OCI-M1 (cell line): ENCODE data around the gene KRT38.
"Not testable (repeated sequence)": the region's sequence is repeated elsewhere in the genome, so short reads cannot be mapped to it uniquely, and the experiment has no call there.

ENCODE experiments used
- DNase-seq: peaks from one replicate; lab custom pipeline; 2025; lab: John Stamatoyannopoulos, UW

Gene KRT38

DNA sequence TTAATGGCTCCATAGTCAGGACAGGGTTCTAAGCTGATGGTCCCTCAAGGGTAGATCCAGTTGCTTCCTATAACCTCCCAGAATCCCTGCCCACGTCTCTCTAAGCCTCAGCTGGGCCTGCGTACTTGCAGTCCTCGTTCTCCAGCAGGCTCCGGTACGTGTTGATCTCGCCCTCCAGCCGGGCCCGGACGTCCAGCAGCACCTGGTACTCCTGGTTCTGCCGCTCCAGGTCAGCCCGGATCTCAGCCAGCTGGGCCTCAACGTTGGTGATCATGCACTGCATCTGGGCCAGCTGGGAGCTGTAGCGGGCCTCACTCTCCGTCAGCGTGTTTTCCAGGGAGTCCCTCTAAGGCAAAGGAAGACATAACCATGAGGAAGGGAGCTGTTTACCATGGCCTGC lies 21.9 kb upstream of the KRT38 start:
- DNase-seq, result no peak

DNA sequence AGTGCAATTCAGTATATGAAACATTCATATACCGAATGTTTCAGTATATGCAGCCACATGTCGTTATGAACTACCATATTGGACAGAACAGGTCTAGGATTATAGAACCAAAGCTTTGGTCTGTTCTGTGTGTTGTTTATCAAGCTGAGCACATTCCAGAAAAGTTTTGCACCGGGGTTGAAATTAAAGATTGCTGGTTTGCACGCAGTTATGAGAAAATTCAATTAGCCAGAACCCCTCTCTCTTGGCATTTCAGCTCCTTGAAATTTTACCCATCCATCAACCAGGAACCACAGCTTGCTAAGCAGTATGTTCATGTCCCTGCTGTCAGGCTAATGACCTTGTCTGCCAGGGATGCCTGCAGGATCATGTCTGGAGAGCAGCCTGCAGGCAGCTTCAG lies 16.9 kb upstream of the KRT38 start:
- DNase-seq, result no peak

DNA sequence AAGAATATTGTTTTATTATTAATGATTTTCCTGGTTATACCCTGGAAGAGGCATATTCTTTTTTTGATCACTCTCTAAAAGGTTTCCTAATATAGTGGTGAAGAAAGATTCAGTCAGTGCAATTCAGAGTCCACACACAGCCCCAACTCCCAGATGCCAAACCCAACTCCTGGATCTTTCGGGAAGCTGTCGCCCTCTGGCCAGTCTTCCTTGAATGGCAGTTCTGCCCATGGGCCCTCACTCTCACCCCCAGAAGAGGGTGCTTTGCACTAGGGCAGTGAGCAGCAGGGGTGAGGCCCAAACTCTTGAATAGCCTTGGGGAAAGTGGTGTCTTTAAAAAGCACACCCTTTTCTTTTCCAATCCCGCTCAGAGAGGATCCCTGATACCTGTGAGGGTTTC lies 15.4 kb upstream of the KRT38 start:
- no peak for DNase-seq

DNA sequence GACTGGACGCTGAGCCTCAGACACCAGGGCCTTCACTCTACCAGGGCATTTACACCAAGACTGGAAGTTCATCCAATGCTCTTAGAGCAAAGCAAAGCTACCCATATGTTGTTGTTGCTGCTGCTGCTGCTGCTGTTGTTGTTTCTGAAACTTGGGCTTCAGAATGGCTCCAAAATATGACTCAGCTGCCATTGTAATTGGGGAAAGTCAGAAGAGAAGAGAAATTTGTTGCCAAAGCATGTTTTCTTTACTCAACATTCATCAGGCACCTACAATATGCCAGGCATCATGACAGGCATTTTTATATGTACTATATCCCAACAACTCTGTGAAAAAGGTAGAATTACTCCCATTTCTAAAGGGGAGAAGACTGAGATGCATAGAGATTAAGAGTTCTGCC lies 14.5 kb upstream of the KRT38 start:
- no peak for DNase-seq

DNA sequence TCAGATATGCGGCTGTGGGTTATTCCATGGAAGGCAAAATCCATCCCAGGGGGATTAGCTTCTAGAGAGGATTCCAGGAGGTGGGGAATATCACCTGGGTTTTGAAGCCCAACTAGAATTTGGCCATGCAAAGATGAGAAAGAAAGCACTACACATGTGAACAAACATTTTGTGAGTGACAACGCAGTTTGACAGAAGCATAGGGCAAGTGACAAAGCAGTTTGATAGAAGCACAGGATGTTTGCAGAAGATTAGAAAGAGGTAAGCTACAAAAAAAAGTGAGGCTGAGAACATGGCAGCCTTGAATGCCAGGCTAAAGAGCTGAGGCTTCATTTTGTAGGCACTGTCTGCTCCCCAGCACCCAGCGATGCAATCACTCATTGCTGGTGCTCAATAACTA lies 12.3 kb upstream of the KRT38 start:
- DNase-seq, result no peak

DNA sequence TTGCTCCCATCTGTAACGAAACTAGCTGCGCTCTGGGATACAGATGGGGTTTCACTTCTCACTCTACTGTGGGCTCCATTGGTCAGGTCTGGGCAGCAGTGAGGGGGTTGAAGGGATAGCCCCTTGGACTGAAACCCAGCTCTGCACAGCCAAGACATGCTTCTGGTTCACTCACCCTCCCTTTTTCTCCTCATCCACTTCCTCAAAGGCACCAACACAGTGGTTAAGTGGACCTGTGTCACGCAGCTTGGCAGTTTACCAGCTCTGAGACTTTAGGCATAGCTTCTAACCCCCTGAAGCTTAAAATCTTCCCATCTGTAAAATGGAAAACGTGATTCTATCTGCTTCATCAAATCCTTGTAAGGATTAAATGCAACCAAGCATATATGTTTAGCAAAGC lies 11.5 kb upstream of the KRT38 start:
- DNase-seq, result peak; percentile 11

DNA sequence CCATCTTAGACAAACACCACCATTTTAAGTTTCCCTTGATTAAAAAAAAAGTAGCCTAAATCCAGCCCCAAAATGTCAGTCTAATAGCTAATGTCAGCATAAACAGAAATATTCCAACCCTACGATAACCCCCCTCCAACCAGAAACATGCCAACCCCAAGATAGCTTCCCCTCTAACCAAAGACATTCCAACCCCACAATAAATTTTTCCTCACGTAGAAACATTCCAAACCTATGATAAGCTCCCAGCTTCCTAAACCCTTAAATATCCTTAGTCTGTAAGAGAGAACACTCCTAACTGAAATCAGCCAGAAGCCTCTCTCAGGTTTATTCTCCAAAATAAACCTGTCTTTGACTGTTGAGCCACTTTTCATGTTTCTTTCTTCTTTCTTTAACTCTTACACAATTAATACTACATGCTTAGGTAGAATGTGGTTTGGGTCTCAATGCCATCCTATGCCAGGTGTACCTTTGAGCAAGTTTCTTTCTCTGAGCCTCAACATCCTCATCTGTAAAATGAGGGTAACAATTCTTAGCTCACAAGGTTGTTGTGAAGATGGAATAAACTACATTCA lies 10.5 kb upstream of the KRT38 start:
- no peak for DNase-seq

DNA sequence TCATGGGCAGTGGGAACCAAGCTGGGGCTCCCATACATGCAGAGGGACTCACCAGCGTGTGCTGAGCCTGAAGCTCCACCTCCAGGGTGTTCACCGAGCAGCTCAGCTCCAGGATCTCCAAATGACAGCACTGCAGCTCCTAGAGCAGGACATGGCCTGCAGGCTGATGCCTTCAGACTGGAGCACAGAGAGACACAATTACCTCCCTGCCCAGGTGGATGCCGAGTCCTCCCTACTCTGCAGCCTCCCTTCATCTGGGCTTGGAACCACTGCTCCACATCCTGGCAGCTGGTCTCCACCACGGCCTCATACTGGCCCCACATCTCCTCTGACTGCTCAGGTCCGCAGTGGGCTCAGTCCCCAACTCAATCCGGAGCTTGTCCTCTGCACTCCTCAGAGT lies 8.2 kb upstream of the KRT38 start:
- no peak for DNase-seq

DNA sequence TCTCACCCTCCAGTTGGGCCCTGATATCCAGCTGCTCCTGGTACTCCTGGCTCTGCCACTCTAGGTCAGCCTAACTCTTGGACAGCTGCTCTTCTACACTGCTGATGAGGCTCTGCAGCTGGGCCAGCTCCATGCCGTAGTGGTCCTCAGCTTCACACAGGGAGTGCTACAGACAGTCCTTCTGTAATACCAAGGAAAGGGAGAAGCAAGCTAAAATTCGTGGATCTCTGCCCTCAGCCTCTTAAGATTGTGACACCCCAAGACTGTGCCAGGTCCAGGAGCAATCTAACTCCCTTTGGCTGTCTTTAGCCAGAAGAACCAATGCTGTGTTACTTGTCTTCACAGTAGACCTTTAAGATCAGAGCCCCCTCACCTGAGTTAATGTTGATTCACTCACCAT lies 7.7 kb upstream of the KRT38 start:
- no peak for DNase-seq

DNA sequence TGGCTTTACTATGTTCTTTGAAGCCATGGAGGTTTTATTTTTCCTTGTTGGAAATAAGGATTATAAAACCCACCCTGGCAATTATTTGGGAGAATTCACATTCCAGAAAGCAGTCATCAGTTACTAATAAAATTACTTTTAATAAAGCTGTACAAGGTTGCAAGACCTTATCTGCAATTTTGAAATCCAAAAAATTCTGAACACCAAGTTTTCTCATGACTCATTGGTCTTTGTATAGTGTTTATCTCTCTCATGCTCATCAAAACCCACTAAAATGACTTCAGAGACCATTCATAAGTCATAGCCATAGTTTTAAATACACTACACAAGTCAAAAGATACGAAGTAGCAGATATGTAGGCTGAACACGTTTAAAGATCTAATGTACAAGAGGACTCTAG lies 6.0 kb upstream of the KRT38 start:
- no peak for DNase-seq

DNA sequence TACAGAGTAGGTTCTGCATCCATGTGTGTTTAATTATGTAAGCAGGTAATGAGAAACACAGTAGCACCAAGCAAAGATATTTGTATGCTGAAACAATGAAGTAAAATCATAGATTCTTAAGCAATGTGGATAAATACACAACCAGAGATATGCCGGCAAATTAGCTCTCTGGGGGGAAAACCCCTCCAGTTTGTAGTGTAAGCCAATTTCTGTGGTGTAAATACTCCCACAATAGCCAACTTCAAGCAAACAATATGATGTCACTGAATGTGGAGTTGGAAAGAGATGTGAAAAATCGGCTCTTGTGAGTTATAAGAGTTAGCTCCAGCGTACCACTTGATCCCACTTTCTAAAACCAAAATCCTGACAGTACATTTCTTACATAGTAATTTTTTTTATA lies 3.9 kb upstream of the KRT38 start:
- DNase-seq, result no peak

DNA sequence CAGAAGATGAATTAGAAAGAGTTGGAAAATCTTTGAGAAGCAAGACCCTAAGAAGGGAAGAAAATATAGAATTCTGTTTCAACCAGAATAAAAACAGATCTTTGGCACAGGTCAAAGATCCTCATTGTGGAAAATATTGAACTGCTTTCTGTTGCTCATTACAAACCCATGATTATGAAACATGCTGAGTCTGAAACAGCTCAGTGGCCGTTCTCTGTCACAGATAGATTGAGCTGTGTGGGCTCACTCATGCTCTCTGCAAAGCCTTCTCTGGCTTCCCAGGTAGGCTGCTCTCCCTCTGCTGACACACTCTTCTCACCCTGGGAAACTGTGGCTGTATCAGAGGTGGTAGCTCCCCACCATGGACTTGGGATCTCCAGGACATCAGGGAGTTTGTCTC lies 3.4 kb upstream of the KRT38 start:
- no peak for DNase-seq

DNA sequence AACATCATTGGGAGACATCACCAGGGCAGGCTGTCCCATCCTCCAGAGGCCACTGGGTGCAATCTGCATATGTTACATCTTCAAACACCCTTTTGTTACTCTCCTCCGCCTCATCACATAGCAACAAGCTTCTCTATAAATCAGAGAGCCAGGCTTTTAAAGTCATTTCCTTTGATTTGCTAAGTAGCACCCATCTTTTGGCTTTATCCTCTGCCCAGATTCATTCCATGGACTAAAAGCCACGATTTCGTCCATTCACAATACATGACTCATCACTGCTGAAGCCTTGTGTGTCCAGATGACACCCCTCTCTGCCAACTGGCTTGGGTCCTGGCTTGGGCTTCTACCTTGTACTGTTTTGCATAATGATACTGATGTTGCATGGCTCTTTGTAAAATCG lies 2.0 kb upstream of the KRT38 start:
- no peak for DNase-seq

DNA sequence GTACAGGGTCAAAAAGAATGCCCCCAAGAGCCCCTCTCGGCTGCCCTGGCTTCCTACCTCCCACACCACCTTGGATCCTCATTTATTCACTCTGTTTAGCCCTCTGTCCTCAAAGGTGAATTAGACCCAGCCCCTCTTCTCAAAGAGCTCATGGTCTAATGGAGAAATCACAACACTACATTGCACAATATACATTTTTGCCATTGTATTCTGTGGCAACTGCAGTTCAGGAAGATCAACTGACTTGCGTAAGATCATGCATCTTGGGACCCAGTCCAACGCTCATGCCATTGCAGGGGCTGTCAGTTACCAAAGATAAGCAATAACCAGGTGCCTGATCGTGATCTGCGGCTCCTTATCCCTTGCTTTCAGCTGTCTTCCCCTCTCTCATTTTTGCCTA lies 1.4 kb downstream of the KRT38 start:
- no peak for DNase-seq

DNA sequence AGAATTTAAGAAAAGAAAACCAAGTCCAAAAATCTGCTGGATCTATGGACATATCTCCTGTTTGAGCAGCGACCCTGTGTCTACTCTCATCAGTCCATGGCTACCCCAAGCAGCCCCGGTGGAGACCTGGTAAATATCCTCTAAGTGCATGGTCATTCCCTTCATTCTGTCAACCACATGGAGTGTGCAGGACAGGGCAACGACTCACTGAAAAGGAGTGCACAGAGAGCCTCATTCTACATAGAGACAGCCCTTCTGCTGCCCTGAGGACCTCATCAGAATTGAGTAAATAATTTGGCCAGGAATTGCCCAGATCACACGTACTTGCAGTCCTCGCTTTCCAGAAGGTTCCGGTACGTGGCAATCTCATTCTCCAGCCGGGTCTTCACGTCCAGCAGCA lies 3.0 kb downstream of the KRT38 start:
- DNase-seq, result no peak

DNA sequence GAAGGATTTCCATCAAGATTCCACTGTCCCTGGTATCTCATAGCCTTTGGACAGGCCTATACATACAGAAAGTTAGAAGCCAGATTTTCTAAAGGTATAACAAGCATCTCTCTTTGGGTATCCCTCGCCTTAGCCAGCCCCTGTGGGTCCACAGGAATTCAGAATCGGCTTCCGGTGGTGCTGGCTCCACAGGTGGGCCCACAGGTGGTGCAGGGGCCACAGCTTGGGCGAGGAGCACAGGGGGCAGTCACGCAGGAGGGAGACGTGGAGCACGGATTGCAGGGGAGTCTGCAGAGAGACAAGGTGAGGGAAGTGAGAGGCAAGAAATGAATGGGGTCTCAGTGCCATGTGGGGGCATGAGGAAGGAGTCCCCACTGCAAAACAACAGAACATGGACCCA lies 3.5 kb downstream of the KRT38 start:
- DNase-seq, result no peak

DNA sequence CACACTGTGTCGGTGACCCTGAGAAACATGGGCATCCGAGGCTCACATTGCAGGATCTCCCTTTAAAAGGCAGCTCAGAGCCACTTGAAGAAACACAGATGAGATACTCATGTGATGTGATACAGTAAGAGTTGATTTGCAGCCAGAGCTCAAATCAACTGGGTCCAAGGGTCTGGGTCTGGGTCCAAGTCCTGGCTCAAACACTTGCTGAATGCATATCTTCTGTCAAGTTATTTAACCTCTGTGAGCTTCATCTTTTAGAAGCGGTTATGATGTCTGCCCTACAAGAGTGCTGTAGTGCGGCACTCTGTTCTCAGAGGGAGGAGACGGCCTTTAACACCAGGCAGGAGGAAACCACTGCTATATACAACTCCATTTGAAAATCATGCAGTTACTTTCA lies 6.4 kb downstream of the KRT38 start:
- no peak for DNase-seq

DNA sequence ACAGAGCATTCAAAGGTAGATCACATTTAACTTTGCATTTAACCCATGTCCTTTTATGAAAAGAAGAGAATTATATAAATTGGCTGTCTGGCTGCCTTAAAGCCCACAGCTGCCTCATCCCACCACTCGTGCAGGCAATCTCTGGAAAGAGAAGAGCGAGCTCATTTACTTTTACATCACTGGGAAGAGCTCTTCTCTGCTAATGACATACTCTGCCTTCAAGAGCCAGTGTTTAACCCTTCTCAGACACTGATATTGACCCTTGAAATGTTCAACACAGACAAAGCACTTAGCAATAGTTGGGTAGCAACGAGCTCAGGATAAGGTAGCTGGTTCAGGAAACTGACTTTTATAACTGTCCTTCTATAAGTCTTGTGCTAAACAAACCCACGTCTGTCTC lies 6.8 kb downstream of the KRT38 start:
- no peak for DNase-seq

DNA sequence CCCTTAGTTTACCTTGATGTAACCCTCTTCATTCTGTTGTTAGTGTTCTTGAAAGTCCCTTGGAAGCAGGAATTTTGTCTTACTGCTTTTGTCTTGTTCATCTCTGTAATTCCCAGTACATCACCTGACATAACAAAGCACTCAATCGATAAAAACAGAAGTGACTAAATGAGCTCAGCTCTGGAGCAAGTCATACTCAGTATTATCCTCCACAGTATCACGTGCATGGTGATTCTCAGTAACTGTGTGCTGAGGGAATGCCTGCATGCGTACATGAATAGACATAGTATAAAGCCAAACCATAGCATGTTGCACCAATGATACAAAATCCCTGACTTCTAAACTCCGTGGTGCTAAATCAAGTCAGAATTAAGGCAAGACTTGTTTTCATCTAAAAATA lies 7.2 kb downstream of the KRT38 start:
- DNase-seq, result no peak

DNA sequence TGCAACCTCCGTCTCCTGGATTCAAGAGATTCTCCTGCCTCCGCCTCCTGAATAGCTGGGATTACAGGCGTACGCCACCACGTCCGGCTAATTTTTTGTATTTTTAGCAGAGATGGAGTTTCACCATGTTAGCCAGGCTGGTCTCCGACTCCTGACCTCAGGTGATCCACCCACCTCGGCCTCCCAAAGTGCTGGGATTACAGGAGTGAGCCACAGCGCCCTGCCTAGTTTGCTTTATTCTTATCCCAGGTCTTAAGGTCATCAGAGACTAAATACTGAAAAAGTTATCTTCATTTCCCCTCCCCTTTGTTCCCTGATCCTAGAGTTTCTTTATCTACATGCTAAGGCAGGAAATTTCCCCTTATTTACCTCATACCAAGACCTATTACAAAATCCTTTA lies 10.4 kb downstream of the KRT38 start:
- not testable (repeated sequence) for DNase-seq

DNA sequence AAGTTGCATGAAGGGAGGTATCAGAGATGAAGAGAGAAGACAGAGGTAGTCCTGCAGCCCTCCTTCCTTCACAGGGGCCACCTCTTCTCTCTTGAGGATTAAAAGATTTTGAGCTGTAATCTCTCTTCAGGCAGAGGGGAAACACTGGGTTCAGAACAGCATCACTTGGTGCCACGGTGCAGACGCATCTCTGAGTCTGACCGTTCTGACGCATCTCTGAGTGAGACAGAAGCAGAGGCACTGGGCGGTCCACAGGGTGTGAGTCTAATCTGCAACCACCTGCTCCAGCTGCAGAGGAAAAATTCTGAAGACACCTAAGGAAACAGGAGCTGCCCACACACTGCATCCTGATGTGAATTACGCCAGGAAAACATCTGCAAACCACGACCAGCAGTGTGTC lies 11.1 kb downstream of the KRT38 start:
- no peak for DNase-seq

DNA sequence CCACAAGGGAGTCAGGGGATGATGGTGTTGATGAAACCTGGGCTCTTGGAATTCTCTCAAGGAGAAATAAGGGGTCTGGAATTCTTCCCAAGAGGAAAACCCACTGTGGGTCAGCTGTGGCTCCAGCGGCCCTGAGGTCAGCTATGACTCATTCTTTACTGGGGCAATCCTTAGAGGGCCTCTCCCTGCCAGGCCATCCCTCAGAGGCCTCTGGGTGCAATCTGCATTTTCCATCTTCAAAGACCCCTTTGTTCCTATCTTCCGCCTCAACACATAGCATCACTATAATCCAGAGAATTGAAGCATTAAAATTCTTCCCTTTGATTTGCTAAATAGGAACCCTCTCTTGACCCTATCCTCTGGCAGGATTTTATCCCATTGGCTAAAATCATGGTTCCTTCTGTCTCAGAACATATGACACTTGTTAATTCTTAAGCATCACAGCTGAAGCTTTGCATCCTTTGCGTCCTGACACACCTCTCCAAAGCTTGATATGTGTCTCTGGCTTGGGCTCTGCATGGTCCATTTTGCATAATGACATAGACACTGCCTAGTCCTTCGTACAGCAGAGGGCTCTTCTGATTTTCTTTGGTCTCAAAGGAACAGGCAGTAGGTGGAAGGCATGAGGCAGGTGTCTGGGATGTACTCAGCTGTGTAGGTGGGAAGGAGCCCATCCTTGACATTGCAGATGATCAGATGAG lies 12.0 kb downstream of the KRT38 start:
- DNase-seq, result no peak

DNA sequence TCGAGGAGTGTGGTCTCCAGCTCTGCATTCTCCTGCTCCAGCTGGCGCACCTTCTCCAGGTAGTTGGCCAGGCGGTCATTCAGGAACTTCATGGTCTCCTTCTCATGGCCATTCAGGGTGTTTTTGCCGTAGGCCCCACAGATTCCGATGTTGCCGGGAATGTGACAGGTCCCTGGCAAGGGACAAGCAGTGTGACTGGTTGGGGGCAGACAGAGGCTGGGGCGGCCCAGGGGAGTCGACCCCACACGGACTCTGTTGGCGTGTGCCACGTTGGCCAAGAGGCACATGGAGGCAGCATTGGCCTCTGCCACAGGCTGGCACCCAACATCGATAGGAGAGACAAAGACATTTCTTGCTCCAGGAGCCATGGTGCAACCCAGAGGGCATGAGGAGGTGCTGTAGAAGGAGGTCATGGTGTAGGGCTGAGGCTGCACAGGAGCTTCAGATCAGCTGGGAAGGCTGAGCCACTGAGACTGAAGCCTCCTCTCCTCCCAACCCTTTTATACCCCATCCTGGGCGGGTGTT lies 16.6 kb downstream of the KRT38 start, which contains the start of gene KRT37:
KRT37 (minus strand) TSS at position 475 of the 525 bp plus-strand sequence; CDS start at position 413, 62 bp downstream.
- no peak for DNase-seq

DNA sequence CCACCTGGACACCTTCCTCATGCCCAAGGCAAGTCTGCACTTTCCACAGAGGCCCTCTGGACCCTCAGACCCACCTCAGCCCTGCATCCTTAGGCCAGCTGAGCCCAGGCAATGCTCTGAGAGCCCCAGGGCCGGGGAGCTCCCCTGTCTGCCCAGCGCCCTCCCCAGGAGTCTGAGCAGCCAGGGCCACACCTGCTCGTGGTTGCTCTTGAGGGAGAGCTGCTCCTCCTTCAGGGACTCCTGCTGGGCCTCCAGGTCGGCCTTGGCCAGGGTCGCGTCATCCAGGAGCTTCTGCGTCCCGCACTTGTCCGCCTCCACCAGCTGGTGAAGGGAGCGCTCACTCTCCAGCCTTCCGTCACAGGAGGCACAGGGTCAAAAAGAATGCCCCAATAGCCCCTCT lies 18.2 kb downstream of the KRT38 start:
- DNase-seq, result not testable (repeated sequence)
